NCI-H1105 treated with DMSO at 0.1 percent for 48 hours (cell line): ENCODE measurements around the gene C16orf95.
"Not testable (repeated sequence)": the region's sequence is repeated elsewhere in the genome, so short reads cannot be mapped to it uniquely, and the experiment has no call there.

Experiments
- DNase-seq: peaks from one replicate; lab custom pipeline; 2025; lab: John Stamatoyannopoulos, UW

C16orf95 gene

DNA sequence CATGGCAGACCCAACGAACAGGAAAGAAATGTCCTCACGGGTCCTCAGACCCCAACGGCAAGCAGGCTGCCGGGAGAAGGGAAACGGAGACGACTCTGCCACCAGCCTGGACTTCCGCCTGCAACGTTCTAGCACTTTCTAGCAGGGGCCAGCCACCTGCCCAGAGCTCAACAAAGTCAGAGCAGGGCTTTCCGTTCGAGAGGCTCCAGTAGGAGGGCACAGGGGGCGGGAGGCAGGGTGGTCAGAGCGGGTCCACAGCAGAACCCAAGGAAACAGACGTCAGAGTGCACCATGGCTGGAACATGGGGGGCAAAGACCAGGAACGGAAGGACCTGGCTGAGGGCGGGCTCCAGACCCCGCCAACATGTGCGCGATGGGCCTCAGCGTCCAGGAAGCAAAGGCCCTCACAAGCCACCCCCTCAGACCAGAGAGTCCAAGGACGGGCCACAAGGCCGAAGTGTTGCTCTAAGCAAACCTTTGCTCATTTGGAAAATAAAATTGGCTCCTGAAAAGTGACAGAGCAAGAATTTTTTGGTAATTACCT lies 29.4 kb upstream of the C16orf95 start:
- no peak for DNase-seq

DNA sequence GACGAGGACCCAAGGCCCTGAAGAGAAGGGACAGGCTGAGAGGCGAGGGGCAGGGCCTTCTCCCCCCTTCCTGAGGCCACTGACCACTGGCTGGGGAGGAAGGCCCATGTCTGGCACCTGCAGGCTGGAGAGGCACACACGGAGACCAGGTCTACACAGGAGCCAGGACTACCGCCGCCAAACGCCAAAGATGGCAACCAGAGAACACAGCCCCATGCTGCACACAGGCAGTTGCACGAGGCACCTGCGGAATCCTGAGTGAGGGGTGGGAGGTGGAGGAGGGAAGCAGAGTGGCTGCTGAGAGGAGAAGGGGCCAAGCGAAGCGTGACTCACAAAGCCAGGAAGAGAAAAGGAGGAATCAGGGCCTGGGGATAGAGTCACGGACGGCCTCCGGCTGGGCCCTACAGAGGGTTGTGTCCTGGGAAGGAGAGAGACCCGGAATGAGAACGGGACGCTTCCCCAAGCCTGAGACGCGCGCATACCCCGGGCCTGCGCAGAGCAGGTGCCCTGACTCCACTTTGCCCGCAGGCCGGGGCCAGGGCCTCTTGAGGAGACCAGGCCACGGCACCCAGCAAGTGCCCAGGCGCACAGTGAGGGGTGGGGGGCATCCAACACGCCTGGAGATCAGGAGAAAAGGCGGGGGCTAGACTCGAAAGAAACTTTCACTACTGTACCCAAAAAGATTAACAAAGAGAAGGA lies 28.7 kb upstream of the C16orf95 start:
- no peak for DNase-seq

DNA sequence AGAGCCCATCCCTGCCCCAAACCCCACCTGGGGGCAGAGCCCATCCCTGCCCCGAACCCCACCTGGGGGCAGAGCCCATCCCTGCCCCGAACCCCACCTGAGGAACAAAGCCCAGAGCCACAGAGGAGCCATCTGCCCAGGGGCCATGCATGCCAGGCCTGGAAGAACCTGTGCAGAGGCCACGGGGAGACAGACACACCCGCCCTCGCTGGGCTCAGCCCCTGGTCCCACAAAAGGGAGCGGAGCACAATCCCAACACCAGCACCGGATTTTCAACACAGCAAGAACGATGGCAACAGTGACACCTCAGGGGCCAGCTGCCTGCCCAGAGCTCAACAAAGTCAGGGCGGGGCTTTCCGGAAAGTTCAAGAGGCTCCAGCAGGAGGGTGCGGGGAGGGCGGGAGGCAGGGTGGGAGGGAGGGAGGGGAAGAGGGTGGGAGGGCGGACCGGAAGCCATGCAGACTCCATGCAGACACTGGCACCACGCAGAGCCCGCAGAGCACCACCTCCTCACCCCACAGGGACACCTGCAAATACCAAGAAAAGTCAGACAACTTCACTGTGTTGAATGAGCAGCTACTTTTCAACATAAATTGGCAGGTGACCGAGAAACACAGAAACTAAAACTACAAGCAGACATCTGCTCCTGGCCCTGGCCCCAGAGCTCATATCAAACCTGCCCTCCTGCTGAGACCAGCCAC lies 27.9 kb upstream of the C16orf95 start:
- no peak for DNase-seq

DNA sequence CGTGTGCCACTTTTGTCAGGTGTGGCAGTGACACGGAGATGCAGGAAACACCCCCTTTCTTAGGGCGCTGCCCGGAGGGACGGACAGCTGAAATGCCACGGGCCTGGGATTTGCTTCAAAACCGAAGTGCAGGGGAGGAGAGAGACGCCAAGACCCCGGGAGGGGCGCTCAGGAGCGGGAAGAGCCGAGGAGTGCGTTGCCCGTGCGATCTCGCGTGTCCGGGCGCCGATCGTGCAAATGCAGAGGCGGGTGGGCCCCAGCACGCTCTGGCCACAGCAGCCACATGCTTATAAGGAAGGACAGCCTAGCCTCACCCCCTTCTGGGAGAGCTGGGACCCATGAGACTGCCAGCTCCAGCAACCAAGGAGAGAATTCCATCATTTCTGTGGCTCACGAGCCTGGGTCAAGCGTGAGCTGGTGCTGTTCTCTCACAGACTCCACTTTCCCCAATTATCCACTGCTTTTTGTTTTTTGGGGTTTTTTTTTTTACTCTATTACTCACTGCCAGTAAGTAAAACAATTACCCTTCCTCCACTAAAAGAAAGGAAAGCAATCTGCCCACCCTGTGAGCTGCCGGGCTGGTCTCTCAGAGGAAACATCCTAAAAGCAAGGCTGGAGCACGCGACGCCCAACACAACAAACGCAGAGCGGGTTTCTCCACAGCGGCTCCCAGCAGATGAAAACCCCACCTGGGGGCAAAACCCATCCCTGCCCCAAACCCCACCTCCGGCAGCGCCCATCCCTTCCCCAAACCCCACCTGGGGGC lies 27.2 kb upstream of the C16orf95 start:
- DNase-seq = no peak

DNA sequence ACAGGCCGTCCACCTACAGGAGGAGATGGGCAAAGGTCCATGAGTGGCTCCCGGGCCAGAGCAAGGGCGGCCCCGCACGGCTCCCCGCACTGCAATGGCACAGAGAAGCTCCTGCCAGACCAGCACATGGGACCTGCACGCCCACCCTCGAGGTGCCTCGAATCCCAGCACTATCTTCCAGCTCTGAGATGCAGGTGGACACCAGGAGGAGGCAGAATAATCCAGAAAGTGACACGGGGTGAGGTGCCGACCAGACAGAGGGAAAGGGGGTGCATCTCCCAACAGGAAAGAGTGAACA lies 26.5 kb upstream of the C16orf95 start:
- no peak for DNase-seq

DNA sequence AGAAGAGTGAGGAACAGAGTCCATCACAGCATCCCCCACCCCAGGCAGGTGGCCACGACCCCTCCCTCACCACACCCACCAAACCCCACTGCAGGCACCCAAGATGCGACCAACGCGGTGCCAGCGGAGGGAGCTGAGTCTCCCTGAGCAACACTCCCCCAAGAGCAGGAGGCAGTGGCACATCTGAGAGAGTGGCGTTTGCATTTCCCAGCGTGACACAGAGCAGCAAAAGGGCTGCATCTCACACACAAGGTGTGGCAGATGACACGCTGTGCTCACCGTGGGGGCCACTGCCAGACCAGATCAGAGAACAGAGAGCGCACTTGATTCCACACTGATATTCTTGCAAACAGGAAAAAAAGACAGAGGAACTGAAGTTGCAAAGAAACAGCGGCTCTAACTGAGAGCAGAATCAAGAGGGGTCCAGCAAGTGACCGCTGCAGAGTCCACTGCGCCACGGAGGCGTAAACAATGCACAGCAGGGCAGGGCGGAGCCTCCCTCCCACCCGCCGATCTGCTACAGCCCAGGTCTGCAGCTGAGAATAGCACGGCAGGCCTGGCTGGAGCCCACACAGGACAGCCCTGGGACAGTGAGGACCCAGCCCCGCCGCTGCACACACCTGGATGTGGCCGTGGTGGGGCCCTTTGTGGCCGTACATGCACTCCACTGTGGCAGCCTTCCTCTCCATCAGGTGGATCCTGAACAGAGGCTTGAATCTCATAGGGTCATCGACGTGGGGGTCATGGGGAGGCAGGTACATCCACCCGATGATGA lies 26.0 kb upstream of the C16orf95 start:
- no peak for DNase-seq

DNA sequence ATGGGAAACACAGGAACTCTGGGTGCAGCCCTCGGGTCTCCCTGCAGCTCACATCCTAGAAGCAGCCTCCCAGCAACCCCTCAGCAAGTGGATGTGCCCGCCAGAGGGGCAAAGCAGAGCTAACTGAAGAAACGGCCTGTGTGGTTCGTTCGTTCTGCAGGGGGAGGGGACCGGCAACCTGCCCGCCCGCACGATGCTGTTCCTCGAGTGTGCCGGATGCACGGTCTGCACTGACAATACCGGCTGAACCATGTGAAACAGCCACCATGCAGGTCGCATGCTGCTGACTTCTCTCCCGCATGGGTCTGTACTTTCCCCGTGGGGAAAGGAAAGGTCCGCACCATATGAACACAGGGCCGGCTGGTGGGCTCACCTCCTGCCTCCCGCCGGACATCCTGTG lies 25.3 kb upstream of the C16orf95 start:
- no peak for DNase-seq

DNA sequence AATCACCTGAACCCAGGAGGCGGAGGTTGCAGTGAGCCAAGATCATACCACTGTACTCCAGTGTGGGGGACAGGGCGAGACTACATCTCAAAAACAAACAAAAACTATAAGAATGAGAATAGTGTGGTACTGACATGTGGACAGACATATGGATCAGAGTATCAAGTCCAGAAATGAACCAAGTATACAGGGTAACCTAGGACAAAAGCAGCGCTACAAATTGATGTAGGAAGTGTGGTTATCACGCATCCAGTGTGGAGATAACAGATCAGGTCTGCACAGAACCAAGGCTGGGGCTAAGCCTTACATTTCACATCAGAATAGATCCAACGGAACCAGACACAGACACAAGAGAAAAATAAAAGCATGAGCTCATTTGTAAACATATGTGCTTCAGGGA lies 23.0 kb upstream of the C16orf95 start:
- DNase-seq = no peak

DNA sequence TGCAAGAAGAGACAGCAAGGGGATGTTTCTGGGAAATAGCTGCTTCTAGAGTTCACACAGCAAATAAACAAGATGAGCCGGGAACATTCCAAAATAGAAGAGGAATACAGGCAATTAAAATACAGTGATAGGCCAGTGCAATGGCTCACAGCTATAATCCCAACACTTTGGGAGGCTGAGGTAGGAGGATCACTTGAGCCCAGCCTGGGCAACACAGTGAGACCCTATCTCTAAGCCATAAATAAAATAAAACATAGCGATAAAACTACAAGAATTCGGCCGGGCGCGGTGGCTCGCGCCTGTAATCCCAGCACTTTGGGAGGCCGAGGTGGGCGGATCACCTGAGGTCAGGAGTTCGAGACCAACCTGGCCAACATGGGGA lies 22.5 kb upstream of the C16orf95 start:
- not testable (repeated sequence) for DNase-seq

DNA sequence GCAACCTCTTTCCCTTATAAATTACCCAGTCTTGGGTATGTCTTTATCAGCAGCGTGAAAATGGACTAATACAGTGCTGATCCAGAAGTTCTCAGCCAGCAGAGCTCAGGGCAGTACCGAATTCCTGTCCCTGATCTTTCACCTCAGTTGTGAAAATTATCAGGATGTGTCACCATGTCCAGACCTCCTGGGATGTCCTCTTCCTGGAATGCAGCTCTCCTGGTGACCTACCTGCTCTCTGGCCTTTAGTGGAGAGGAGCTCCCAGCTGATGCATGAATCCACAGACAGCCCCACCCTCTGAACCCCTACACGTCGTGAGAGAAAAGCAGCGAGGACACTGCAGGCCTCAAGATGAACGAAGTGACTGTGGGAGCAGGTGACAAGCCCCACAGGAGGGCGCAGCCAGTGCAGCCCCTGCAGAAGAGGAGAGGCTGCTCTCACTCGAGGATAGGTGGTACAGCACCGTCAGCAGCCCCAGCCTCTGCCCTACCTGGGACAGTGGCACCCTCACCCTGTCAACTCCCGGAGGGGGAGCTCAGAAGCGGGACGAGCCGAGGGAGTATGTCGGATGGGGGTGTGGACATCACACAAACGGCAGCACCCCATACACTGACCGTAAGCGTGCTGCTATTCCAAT lies 22.0 kb upstream of the C16orf95 start:
- DNase-seq = no peak

DNA sequence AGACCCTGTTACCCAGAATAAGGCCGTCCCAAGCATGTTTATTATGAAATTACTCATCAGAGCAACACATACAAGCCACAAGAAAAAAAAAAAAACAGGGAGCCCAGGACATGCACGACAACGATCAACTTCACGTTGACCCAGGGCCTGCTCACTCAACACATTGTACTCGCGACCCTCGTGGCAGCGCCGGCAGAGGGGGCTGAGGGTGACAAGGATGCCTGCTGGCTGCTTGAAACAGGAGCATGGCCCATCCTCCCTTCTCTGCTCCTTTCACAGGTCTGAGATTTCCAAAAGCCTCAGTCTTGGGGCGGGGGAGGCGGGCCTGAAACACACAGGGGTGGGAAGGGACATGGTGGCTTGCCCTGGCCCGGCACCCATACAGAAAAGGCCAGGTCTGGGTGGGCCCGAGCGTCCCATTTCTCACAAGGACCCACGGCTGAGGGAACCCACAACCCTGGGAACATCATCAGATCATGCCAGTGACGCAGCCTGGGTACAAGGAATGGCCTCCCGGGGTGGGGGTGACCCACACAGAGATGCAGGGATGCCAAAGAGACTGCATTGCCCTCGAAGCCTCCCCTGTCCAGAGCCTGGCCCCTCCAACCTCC lies 21.1 kb upstream of the C16orf95 start:
- DNase-seq = no peak

DNA sequence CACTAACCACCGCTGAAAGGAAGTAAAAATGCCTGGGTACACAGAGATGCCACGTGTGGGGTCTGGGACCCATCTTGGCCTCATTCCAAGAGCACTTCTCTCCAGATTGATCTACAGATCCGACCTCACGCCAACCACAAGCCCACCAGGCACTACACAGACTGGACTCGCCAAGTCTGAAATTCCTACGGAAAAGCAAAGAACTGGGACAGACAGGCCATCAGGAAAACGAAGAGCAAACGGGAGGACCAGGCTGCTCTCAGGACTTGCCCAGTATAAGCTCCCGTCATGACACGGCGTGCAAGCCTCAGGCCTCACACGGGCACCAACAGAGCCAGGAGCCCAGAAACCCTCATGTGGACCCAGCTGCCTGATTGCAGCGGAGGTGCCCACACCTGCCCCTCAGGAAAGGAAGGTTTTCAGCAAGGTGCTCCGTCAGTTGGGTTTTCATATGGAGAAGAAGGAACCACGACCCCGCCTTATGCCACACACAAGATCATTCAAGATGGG lies 20.1 kb upstream of the C16orf95 start:
- DNase-seq = no peak

DNA sequence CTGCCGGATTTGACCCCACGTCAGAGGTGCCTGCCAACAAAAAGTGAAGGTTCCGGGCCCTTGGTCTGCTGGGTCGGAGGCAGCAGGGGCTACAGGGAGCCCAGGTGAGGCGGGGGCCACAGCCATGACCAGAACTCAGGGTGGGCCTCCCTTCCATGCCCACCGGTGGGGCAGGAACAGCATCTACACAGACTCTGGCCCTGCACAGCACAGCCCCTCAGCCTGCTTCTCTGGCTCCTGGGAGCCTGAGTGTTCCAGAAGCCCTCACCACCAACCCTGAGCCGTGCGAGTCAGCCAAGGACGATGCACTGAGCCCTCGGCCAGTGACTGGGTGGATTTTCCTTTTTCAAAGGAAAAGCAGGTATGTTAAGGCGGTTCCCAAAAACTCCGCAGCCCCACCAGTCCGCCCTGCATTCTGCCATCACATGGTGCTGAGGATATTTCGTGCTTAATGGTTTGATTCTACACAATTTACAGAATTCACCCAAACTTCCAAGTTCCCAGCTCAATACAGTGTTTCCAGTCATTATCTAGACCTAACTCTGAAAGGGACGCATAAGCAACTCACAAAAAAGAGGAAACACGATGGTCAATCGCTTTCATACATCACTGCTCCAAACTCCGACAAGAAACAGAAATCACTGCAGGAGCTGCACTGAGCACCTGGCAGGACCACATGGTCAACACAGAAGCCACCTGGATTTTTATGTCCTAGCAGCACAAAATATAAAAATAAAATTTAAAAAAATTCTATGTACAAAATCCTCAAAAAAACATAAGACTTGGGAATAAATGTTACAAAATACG lies 19.4 kb upstream of the C16orf95 start:
- no peak for DNase-seq

DNA sequence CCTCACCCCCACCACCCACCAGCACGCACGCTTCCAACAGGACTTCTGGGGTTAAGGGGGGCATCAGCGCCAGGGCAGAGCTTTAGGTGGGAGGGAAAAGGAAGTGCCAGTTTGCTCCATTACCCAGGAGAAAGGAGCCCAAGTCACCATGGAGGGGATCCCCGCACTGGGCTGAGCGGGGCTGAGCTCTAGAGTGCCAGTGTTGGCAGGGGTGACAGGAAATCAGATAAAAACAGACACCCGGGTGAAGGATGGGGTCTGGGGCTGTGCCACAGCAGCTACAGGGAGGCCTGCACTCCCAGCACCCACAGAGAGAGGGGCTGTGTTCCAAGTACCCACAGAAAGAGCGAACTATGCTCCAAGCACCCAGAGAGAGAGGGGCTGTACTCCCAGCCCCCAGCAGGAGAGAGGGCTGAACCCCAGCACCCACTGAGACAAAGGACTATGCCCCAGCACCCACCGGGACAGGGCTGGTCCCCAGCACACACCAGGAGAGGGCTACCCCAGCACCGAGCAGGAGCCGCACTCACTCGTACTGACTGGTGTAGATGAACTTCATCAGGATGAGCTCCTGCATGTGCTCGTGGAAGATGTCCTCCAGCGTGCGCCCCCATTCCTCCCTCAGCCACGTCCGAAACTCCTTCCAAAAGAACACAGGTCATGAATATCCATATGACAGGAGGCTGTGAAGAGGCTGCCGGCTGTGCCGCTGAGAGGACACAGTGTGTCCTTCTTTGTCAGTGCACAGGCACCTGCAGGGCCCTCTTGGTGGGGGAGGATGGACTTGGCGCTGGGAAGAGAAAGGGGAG lies 18.6 kb upstream of the C16orf95 start:
- DNase-seq = no peak

DNA sequence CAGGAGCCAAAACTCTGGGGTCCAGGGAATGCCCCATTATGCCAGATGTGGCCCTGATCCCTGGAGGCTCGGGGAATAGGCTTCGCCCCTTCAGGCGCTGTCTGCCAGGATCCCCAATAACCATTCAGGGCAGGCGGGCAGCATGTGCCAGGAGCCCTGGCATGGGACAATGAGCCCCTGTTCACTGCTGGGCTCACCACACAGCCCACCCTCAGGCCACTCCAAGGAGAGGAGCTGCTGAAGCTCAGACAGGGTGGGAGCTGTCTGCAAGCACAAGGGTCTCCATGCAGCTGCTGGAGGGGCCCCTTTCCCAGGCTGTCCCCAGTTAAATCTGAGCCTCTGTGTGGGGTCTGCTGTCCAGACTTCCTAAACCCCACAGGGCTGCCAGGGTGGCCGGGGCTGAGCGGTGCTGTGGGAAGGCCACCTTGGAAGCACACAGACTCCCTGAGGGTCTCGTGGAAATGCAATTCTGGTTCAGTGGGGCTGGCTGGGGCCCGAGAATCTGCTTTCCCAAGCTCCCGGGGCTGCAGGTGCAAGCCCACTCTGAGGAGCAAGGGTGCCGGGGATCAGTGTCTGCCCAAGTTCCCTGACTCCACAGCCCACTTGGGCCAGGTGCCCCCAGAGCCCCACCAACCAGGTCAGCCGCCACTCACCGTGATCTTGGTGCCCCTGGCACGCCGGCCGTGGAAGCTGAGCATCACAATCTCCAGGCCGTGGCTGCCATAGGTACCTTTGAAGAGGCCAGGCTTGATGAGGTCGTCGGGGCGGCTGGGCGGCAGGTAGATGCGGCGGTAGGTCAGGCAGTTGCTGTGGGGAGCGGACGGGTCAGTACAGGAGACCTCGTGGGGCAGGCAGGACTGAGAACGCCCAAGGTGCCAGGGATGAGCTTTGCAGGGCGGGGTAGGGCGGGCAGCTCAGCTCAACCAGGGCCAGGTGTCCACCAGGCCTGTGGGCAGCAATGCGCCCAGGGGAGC lies 17.7 kb upstream of the C16orf95 start:
- no peak for DNase-seq

DNA sequence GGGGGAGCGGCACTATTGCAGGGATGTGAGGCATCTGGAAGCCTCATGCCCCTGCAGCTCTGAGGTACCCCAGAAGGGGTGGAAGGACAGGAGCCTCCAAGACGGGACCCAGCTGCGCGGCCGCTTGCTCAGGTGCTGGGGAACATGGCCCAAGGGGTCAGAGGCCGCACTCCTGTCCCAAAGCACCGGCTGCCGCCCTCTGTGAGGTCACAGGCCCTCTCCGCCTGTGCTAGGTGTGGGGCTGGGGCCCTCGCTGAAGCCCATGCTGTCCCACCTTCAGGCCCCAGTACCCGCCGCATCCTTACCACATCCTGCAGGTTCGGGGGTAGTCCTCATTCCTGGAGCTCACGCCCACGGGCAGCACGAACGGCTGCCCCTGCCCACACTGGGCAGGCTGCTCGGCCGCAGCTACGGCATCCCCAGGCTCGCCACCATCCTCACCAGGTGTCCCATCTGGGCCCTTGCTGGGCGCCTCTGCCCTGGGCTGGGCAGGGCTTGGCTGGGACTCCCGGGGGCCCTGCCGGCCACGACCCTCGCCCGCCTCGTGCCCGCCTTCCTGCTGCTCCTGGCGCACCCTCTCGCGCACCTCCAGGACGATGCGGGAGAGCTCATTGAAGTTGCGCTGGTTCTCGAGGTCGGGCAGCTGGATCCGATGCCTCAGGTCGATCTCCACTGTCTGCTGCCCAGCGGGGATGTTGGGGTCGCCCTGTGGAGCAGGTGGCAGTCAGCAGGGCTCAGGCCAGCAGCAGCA lies 16.6 kb upstream of the C16orf95 start:
- no peak for DNase-seq

DNA sequence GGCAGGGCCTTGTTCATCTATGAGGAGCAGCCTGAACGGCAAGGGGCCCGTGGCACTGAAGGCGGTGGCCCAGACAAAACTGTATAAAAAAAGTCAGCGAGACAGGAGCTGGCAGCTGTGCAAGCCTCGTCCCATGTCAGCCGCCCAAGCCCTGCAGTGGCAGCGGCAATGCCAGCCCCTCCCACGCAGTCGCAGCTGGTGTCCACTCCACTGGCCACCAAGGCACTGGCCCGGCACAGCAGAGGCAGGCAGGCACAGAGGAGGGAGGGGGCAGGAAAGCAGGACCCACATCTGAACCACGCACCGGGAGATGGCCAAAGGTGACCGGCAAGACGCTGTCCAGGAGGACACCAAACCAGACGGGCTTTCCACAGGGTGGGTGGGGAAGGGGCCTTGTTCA lies 15.9 kb upstream of the C16orf95 start:
- DNase-seq = no peak

DNA sequence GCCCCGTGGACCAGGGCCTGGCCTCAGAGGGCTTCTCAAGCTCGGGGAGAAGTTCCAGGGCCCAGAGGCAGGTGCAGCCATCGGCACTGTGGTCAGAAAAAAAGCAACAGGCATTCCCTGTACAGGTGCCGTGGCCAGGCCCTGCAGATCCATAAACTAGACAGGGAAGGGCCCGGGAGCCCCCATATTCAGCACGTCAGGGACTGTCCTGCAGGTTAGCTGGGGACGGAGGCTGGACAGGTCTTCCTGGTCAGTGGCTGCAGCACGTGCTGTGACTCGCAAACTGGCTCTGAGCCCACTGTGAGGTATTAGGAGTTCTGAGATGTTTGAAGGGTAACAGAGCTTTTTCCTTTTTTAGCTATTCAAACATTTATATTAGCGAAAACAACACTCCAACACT lies 15.0 kb upstream of the C16orf95 start:
- DNase-seq = no peak
